GM12874 (cell line): ENCODE measurements around the gene ERC1.
A peak's percentile ranks its signal among the peaks of the same experiment; 100 is the strongest.

Experiments used
- CTCF ChIP-seq: IDR thresholded peaks from 2 replicates; pipeline ENCODE4 v1.5.1; 2011; ENCODE audit warnings: low read depth, mild to moderate bottlenecking, control low read depth, low read length, moderate library complexity; ENCODE audit not compliant: insufficient read depth

Gene ERC1

GRCh38 chr12:1103632-1104031 lies 112.6 kb downstream of the ERC1 start:
- no peak for TF ChIP-seq CTCF

- TF ChIP-seq CTCF, result no peak
Measured at GRCh38 chr12:1104088-1104800, 113.2 kb downstream of the ERC1 start.

- TF ChIP-seq CTCF, result no peak
Measured at GRCh38 chr12:1107669-1108068, 116.6 kb downstream of the ERC1 start.

- TF ChIP-seq CTCF, result no peak
Measured at GRCh38 chr12:1108276-1108675, 117.3 kb downstream of the ERC1 start.

- TF ChIP-seq CTCF, result no peak
Measured at GRCh38 chr12:1115484-1116231, 124.6 kb downstream of the ERC1 start.

- no peak for TF ChIP-seq CTCF
Measured at GRCh38 chr12:1117371-1117770, 126.3 kb downstream of the ERC1 start.

GRCh38 chr12:1117970-1118563 lies 127.0 kb downstream of the ERC1 start:
- TF ChIP-seq CTCF, result peak; percentile 80
